ENCODE data around the gene GLG1.
"Not testable (repeated sequence)": the region's sequence is repeated elsewhere in the genome, so short reads cannot be mapped to it uniquely, and the experiment has no call there.

The GLG1 gene

GRCh38 chr16:74524117-74524516 lies 82.8 kb downstream of the GLG1 start:
- DNase-seq = no peak

GRCh38 chr16:74523706-74524105 lies 83.2 kb downstream of the GLG1 start:
- DNase-seq = not testable (repeated sequence)

- DNase-seq = no peak
Observed at GRCh38 chr16:74522160-74522559, 84.8 kb downstream of the GLG1 start.

- DNase-seq = no peak
Observed at GRCh38 chr16:74521691-74522090, 85.2 kb downstream of the GLG1 start.

- DNase-seq = not testable (repeated sequence)
Observed at GRCh38 chr16:74518934-74519333, 88.0 kb downstream of the GLG1 start.

GRCh38 chr16:74511961-74512360 lies 95.0 kb downstream of the GLG1 start:
- no peak for DNase-seq

- no peak for DNase-seq
Observed at GRCh38 chr16:74505011-74505410, 101.9 kb downstream of the GLG1 start.

GRCh38 chr16:74503412-74503811 lies 103.5 kb downstream of the GLG1 start:
- no peak for DNase-seq

- no peak for DNase-seq
Observed at GRCh38 chr16:74501484-74502478, 105.1 kb downstream of the GLG1 start.

- DNase-seq = no peak
Observed at GRCh38 chr16:74500907-74501306, 106.0 kb downstream of the GLG1 start.

GRCh38 chr16:74499114-74499513 lies 107.8 kb downstream of the GLG1 start:
- DNase-seq = no peak

- no peak for DNase-seq
Observed at GRCh38 chr16:74497761-74498160, 109.2 kb downstream of the GLG1 start.

GRCh38 chr16:74496054-74496453 lies 110.9 kb downstream of the GLG1 start:
- no peak for DNase-seq

GRCh38 chr16:74492976-74493375 lies 113.9 kb downstream of the GLG1 start:
- DNase-seq = no peak

GRCh38 chr16:74487634-74488495 lies 119.0 kb downstream of the GLG1 start:
- no peak for DNase-seq

- DNase-seq = no peak
Observed at GRCh38 chr16:74485916-74486315, 121.0 kb downstream of the GLG1 start.

- DNase-seq = no peak
Observed at GRCh38 chr16:74480150-74481029, 126.5 kb downstream of the GLG1 start.

GRCh38 chr16:74477226-74477625 lies 129.7 kb downstream of the GLG1 start:
- DNase-seq = no peak

GRCh38 chr16:74474416-74474815 lies 132.5 kb downstream of the GLG1 start:
- DNase-seq = no peak

GRCh38 chr16:74472540-74472939 lies 134.4 kb downstream of the GLG1 start:
- no peak for DNase-seq

GRCh38 chr16:74472010-74472409 lies 134.9 kb downstream of the GLG1 start:
- DNase-seq = no peak

- DNase-seq = no peak
Observed at GRCh38 chr16:74469946-74470478, 136.9 kb downstream of the GLG1 start.
